GM12864 (cell line): ENCODE data around the gene PROS1.
"Not testable (repeated sequence)": the region's sequence is repeated elsewhere in the genome, so short reads cannot be mapped to it uniquely, and the experiment has no call there.

Source experiments
- DNase-seq: peaks from one replicate; pipeline ENCODE4 v3.0.0-alpha.2; 2011; ENCODE audit warnings: low read depth
- H3K4me3 ChIP-seq: 2 replicates; pipeline ENCODE4 v1.5.1; 2011; ENCODE audit warnings: mild to moderate bottlenecking, low read depth, low read length, control low read depth
- TF ChIP-seq, protein P1 (sequence below): IDR thresholded peaks from 2 replicates; pipeline ENCODE4 v1.5.1; 2011; ENCODE audit warnings: low read depth, mild to moderate bottlenecking, moderate library complexity, low read length, control low read depth, inconsistent platforms; ENCODE audit errors: missing control alignments

PROS1 gene

DNA sequence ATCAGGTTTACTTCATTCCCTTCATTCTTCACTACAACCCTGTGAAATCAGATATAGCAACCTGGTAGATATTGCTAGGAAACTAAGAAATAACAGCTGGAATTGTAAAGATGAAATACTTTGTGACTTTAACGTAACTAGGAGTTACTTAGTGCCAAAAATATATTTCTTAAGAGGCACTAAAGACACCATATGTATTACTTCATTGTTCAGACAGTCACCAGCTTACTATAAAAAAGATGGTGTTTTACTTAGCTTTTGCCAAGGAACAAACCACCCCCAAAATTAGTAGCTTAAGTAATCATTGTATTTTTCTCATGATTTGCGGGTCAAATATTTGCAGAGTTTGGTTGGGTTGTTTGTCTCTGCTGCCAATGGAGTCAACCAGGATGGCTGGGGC lies 62.5 kb downstream of the PROS1 start:
- TF ChIP-seq, protein P1, sequence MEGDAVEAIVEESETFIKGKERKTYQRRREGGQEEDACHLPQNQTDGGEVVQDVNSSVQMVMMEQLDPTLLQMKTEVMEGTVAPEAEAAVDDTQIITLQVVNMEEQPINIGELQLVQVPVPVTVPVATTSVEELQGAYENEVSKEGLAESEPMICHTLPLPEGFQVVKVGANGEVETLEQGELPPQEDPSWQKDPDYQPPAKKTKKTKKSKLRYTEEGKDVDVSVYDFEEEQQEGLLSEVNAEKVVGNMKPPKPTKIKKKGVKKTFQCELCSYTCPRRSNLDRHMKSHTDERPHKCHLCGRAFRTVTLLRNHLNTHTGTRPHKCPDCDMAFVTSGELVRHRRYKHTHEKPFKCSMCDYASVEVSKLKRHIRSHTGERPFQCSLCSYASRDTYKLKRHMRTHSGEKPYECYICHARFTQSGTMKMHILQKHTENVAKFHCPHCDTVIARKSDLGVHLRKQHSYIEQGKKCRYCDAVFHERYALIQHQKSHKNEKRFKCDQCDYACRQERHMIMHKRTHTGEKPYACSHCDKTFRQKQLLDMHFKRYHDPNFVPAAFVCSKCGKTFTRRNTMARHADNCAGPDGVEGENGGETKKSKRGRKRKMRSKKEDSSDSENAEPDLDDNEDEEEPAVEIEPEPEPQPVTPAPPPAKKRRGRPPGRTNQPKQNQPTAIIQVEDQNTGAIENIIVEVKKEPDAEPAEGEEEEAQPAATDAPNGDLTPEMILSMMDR: no peak
- no peak overlapping the region for H3K4me3 ChIP-seq
- no peak for DNase-seq

GRCh38 chr3:93910097-93910496 lies 63.6 kb downstream of the PROS1 start:
- H3K4me3 ChIP-seq: no peak overlapping the region
- no peak for DNase-seq
- TF ChIP-seq, protein P1: no peak

GRCh38 chr3:93907132-93907531 lies 66.6 kb downstream of the PROS1 start:
- TF ChIP-seq, protein P1: no peak
- DNase-seq: no peak
- H3K4me3 ChIP-seq: no peak overlapping the region

- TF ChIP-seq, protein P1: no peak
- no peak overlapping the region for H3K4me3 ChIP-seq
- no peak for DNase-seq
Observed at GRCh38 chr3:93906245-93906644, 67.5 kb downstream of the PROS1 start.

- TF ChIP-seq, protein P1: no peak
- DNase-seq: no peak
- no peak overlapping the region for H3K4me3 ChIP-seq
Observed at GRCh38 chr3:93904568-93904967, 69.1 kb downstream of the PROS1 start.

DNA sequence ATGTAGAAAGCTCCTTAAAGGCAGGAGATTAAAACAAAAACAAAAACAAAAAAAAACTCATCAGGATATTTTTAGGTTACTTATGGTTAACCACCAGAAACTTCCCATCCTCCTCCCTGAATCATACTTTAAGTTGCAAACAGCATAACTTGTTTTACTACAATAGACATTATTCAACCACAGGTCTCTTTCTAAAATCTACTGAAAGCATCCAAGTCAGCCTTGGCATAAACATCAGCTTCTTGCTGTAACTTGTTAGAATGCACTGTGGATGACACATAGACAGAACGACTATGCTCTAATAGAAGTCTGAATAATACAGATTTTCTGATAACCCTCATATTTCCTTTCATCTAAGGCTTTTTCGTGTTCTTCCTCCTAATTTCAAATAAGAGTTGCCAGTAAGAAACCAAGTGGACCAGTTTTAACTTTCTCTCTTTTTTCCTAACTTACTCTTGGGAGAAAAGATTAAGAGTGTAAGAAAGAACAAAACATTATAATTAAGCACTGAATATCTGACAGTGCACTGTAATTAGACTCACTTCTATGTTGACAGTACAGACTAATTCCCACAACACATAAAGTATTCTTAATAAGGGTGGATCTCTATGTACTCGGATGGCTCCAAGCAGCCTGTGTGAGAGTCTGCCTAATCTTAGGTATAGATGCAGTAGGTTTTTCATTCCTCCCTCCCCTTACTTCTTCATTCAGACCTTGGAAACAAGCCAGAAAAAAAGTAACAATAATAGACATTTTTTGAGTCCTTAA lies 95.3 kb downstream of the PROS1 start:
- not testable (repeated sequence) for H3K4me3 ChIP-seq, DNase-seq

GRCh38 chr3:93877427-93877826 lies 96.3 kb downstream of the PROS1 start:
- not testable (repeated sequence) for DNase-seq, H3K4me3 ChIP-seq

GRCh38 chr3:93873412-93873811 lies 100.3 kb downstream of the PROS1 start:
- H3K4me3 ChIP-seq, DNase-seq: not testable (repeated sequence)
